HepG2 (cell line): Measurements from ENCODE around the gene OR2B2. TPM values are rescaled to one million over a fixed set of nuclear protein-coding genes. Genes with fewer than 3 reads are reported as not detected.
A peak's percentile ranks its signal among the peaks of the same experiment; 100 is the strongest.

Experiments
- ARHGAP35 ChIP-seq: sonication (generic); formaldehyde crosslinking; IDR thresholded peaks from 2 replicates; pipeline ENCODE4 v1.9.0; 2022; ENCODE audit warnings: mild to moderate bottlenecking, inconsistent platforms, moderate library complexity, missing genetic modification reagents, borderline replicate concordance
- ARNT2 ChIP-seq: sonication (generic); formaldehyde crosslinking; IDR thresholded peaks from 2 replicates; pipeline ENCODE4 v1.8.0; 2022; ENCODE audit warnings: mild to moderate bottlenecking, low read depth, missing genetic modification reagents, moderate library complexity
- CCDC6 ChIP-seq: sonication (generic); formaldehyde crosslinking; IDR thresholded peaks from 2 replicates; pipeline ENCODE4 v1.8.1; 2022; ENCODE audit warnings: mild to moderate bottlenecking, missing genetic modification reagents, moderate library complexity
- CSRNP2 ChIP-seq: sonication (generic); formaldehyde crosslinking; conservative IDR thresholded peaks from 2 replicates; pipeline ENCODE4 v1.8.0; 2022; ENCODE audit warnings: low read depth, missing genetic modification reagents
- E2F5 ChIP-seq: sonication (generic); formaldehyde crosslinking; conservative IDR thresholded peaks from 2 replicates; pipeline ENCODE4 v1.4.0; 2020; ENCODE audit warnings: missing genetic modification reagents
- FOXA1 ChIP-seq, 2 experiments: fragments of 450-650 bp in 1 of 2; sonication (generic) in 1 of 2; formaldehyde crosslinking in 1 of 2; IDR thresholded peaks; 2 replicates each; pipeline versions ENCODE4 v1.4.0 to v1.6.1; 2016 to 2020; ENCODE audit warnings: missing genetic modification reagents in 1 of 2
- GABPB1 ChIP-seq: IDR thresholded peaks from 2 replicates; pipeline ENCODE4 v1.6.1; 2016; ENCODE audit warnings: mild to moderate bottlenecking, missing genetic modification reagents, moderate library complexity, missing compliant biosample characterization
- KDM4B ChIP-seq: sonication (generic); formaldehyde crosslinking; IDR thresholded peaks from 2 replicates; pipeline ENCODE4 v1.4.0; 2020; ENCODE audit warnings: missing genetic modification reagents
- KLF12 ChIP-seq: sonication (generic); formaldehyde crosslinking; IDR thresholded peaks from 2 replicates; pipeline ENCODE4 v1.4.0; 2020; ENCODE audit warnings: missing genetic modification reagents, borderline replicate concordance
- KLF16 ChIP-seq, 2 experiments: sonication (generic) in 1 of 2; formaldehyde crosslinking in 1 of 2; IDR thresholded peaks; 2 replicates each; pipeline versions ENCODE4 v1.6.1 to v1.8.0; 2016 to 2023; ENCODE audit warnings: missing genetic modification reagents in 2 of 2, missing compliant biosample characterization in 1 of 2
- MBNL3 ChIP-seq: fragments of 250-450 bp; sonication (Bioruptor Pico); conservative IDR thresholded peaks from 2 replicates; pipeline ENCODE4 v1.8.0; 2022; ENCODE audit warnings: mild to moderate bottlenecking, inconsistent platforms
- NFATC3 ChIP-seq: sonication (generic); formaldehyde crosslinking; IDR thresholded peaks from 2 replicates; pipeline ENCODE4 v1.5.1; 2020; ENCODE audit warnings: mild to moderate bottlenecking, missing genetic modification reagents
- NR2F1 ChIP-seq, 2 experiments: fragments of 450-650 bp in 1 of 2; formaldehyde crosslinking in 1 of 2; IDR thresholded peaks; 2 replicates each; pipeline versions ENCODE4 v1.5.0 to v1.6.1; 2016 to 2020; ENCODE audit warnings: mild to moderate bottlenecking in 1 of 2, missing compliant biosample characterization in 1 of 2, missing genetic modification reagents in 1 of 2, moderate library complexity in 1 of 2
- PRMT3 ChIP-seq: sonication (generic); formaldehyde crosslinking; IDR thresholded peaks from 2 replicates; pipeline ENCODE4 v1.8.1; 2022; ENCODE audit warnings: low read depth, mild to moderate bottlenecking, moderate library complexity, missing genetic modification reagents, borderline replicate concordance
- RARG ChIP-seq: sonication (generic); formaldehyde crosslinking; IDR thresholded peaks from 2 replicates; pipeline ENCODE4 v1.4.0; 2020; ENCODE audit warnings: low read depth, mild to moderate bottlenecking, missing genetic modification reagents
- RBAK ChIP-seq: sonication (generic); formaldehyde crosslinking; IDR thresholded peaks from 2 replicates; pipeline ENCODE4 v1.5.1; 2020; ENCODE audit warnings: mild to moderate bottlenecking, missing genetic modification reagents
- SP5 ChIP-seq: IDR thresholded peaks from 2 replicates; pipeline ENCODE4 v1.6.1; 2016; ENCODE audit warnings: low read depth, borderline replicate concordance
- STAG1 ChIP-seq: sonication (generic); formaldehyde crosslinking; IDR thresholded peaks from 2 replicates; pipeline ENCODE4 v1.4.0; 2020; ENCODE audit warnings: missing genetic modification reagents
- STAT6 ChIP-seq: sonication (generic); formaldehyde crosslinking; IDR thresholded peaks from 2 replicates; pipeline ENCODE4 v1.4.0; 2020; ENCODE audit warnings: missing genetic modification reagents, mild to moderate bottlenecking, borderline replicate concordance
- ZFP90 ChIP-seq: sonication (generic); formaldehyde crosslinking; IDR thresholded peaks from 2 replicates; pipeline ENCODE4 v1.8.0; 2022; ENCODE audit warnings: missing genetic modification reagents, mild to moderate bottlenecking, inconsistent platforms, borderline replicate concordance
- ZNF264 ChIP-seq: sonication (generic); formaldehyde crosslinking; IDR thresholded peaks from 2 replicates; pipeline ENCODE4 v1.4.0; 2020; ENCODE audit warnings: missing genetic modification reagents
- ZNF382 ChIP-seq: sonication (generic); formaldehyde crosslinking; IDR thresholded peaks from 2 replicates; pipeline ENCODE4 v1.5.0; 2020; ENCODE audit warnings: missing genetic modification reagents, mild to moderate bottlenecking, borderline replicate concordance
- ZNF446 ChIP-seq: sonication (generic); formaldehyde crosslinking; IDR thresholded peaks from 2 replicates; pipeline ENCODE4 v1.5.0; 2020; ENCODE audit warnings: mild to moderate bottlenecking, missing genetic modification reagents
- polyA plus RNA-seq, 8 experiments: library from polyadenylated mRNA; depleted of rRNA in 3 of 8; stranded (reverse) in 7 of 8; unstranded in 1 of 8; fragments of >200 nt; fragmentation: Illumina TruSeq in 4 of 8; extraction: Trizol in 4 of 8; gene quantifications; 2 replicates each; pipeline versions ENCODE4 v1.2.1 to v1.2.3, GENCODE V29; 2011 to 2016; ENCODE audit warnings: low read depth in 4 of 8, missing spikeins in 1 of 8, mixed read lengths in 1 of 8; ENCODE audit not compliant: insufficient read depth in 1 of 8
- total RNA-seq, 5 experiments: library from RNA; depleted of rRNA; stranded (reverse); fragments of >200 nt; fragmentation: Illumina TruSeq; extraction: Trizol; gene quantifications; 2 replicates each; pipeline ENCODE4 v1.2.3, GENCODE V29; 2016; ENCODE audit warnings: low read depth in 1 of 5

The OR2B2 gene
- total and polyA plus RNA-seq, 2 of the 13 experiments (the other 11 are each of a cell fraction or from before 2014, with no cell fraction given), result not detected

GRCh38 chr6:27902335-27903314 is 9.6 kb downstream of the OR2B2 start (continued):
- no peak for TF ChIP-seq FOXA1 (IDR thresholded peaks at IDR 0.05)
- 0 out of 2 replicates have a peak, but pooled peaks have one; percentile 17 for TF ChIP-seq FOXA1 (CRISPR knock-in tag; IDR thresholded peaks at IDR 0.05)
- no peak for TF ChIP-seq STAG1 (CRISPR knock-in tag)
- TF ChIP-seq ZNF446 (CRISPR knock-in tag), result 0 out of 2 replicates have a peak, but pooled peaks have one; percentile 63
- 0 out of 2 replicates have a peak, but pooled peaks have one; percentile 51 for TF ChIP-seq STAT6 (CRISPR knock-in tag)
- no peak for TF ChIP-seq ZNF382 (CRISPR knock-in tag)
- TF ChIP-seq KLF12 (CRISPR knock-in tag), result peak; percentile 80; the same call in 1 of the 2 replicates
- peak; percentile 57 for TF ChIP-seq GABPB1 (CRISPR knock-in tag)
- no peak for TF ChIP-seq PRMT3 (CRISPR knock-in tag)
- no peak for TF ChIP-seq ARHGAP35 (CRISPR knock-in tag)
- no peak for TF ChIP-seq RBAK (CRISPR knock-in tag)
- peak; percentile 53 for TF ChIP-seq ZNF264 (CRISPR knock-in tag)
- peak; percentile 66; the same call in 1 of the 2 replicates for TF ChIP-seq CCDC6 (CRISPR knock-in tag)
- 0 out of 2 replicates have a peak, but pooled peaks have one; percentile 43 for TF ChIP-seq E2F5
- TF ChIP-seq MBNL3 (CRISPR knock-in tag), result 0 out of 2 replicates have a peak, but pooled peaks have one; percentile 77
- no peak for TF ChIP-seq NFATC3 (CRISPR knock-in tag)
- peak in 1 of 2 experiments; percentile 28; a peak in 1 of 4 replicates for TF ChIP-seq NR2F1 (CRISPR knock-in tag; IDR thresholded peaks at IDR 0.05)
- peak; percentile 88; the same call in 1 of the 2 replicates for TF ChIP-seq ZFP90 (CRISPR knock-in tag)
- TF ChIP-seq KDM4B, result 0 out of 2 replicates have a peak, but pooled peaks have one; percentile 39
- no peak for TF ChIP-seq CSRNP2
- TF ChIP-seq ARNT2 (CRISPR knock-in tag), result peak; percentile 61
- peak in 1 of 2 experiments; percentile 72; a peak in 2 of 4 replicates for TF ChIP-seq KLF16 (CRISPR knock-in tag; IDR thresholded peaks at IDR 0.05)
- TF ChIP-seq RARG (CRISPR knock-in tag), result no peak
- no peak for TF ChIP-seq SP5 (CRISPR knock-in tag)
